Adrenal gland (tissue), 5 donors: ENCODE data around the gene SLC12A4.

Experiments used
- CTCF ChIP-seq, 6 experiments: fragments of 450-650 bp in 4 of 6; fragments of 200-600 bp in 2 of 6; sonication (generic) in 1 of 6; IDR thresholded peaks; 1 replicate in 5 of 6; 2 replicates in 1 of 6; pipeline versions ENCODE4 v1.5.1 to v1.8.0; 2016 to 2021; ENCODE audit warnings: antibody characterized with exemption in 6 of 6, mild to moderate bottlenecking in 2 of 6, moderate library complexity in 1 of 6
- POLR2A ChIP-seq, 2 donors: fragments of 450-650 bp; IDR thresholded peaks; one replicate each; pipeline ENCODE4 v1.6.1; 2017; ENCODE audit warnings: antibody characterized with exemption in 2 of 2, mild to moderate bottlenecking in 2 of 2, moderate library complexity in 1 of 2
- donor health status: DM: no; HTN: no; CAD: no.

GRCh38 chr16:68015681-68016080 lies 47.2 kb upstream of the SLC12A4 start, which contains the start of gene DPEP2NB:
- TF ChIP-seq CTCF (IDR thresholded peaks at IDR 0.05) (no peak), POLR2A (IDR thresholded peaks at IDR 0.05) (no peak)
